Esophagus muscularis mucosa (tissue), 4 donors: ENCODE measurements around the gene NISCH.

Source experiments
- EP300 ChIP-seq: sonication (generic); formaldehyde crosslinking; IDR thresholded peaks from one replicate; pipeline ENCODE4 v1.6.1; 2017; ENCODE audit warnings: antibody characterized with exemption
- POLR2A ChIP-seq: fragments of 450-650 bp; IDR thresholded peaks from one replicate; pipeline ENCODE4 v1.6.1; 2017; ENCODE audit warnings: antibody characterized with exemption, moderate library complexity, mild to moderate bottlenecking, low read depth
- TF ChIP-seq, protein P1 (sequence below), 3 experiments: fragments of 200-600 bp in 2 of 3; fragments of 450-650 bp in 1 of 3; sonication (generic) in 2 of 3; IDR thresholded peaks; one replicate each; pipeline ENCODE4 v1.5.1; 2017 to 2019; ENCODE audit warnings: antibody characterized with exemption in 3 of 3, mild to moderate bottlenecking in 2 of 3, moderate library complexity in 1 of 3

DNA sequence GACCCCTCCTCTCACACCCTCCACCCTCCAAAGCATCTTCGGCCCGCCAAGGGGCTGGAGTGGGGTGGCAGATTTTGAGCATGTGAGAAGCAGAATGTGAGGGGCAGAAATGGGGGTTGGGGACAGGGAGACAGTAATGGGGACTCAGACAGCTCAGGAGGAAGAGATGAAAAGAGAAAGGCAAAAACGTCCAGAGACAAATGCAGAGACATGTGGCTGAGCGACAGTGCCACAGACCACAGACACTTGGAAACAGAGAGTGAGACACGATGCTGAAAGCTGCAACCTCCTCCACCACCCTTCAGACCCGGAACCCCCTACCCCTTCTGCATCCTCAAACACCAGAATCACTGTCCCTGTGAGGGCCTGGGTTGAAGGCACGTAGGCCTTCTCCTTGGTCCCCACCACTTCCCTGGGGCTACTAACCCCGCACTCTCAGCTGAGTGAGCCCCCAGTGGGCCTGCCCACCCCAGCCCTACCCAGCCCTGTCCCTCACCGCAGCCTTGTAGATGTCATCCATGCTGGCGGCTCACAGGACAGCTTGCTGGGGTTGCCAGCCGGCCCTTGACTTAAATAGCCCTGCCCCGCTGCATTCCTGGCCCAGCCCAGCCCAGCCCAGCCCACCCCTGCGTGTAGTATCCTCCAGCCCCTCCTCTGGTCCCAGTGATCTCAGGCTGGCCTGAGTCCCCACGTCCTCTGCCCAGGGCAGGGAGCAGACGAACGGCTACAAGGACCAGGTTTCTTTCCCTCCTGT lies 1.7 kb upstream of the NISCH start, which contains the start of gene TNNC1:
- TF ChIP-seq POLR2A (no peak), EP300 (no peak)
- TF ChIP-seq, protein P1, sequence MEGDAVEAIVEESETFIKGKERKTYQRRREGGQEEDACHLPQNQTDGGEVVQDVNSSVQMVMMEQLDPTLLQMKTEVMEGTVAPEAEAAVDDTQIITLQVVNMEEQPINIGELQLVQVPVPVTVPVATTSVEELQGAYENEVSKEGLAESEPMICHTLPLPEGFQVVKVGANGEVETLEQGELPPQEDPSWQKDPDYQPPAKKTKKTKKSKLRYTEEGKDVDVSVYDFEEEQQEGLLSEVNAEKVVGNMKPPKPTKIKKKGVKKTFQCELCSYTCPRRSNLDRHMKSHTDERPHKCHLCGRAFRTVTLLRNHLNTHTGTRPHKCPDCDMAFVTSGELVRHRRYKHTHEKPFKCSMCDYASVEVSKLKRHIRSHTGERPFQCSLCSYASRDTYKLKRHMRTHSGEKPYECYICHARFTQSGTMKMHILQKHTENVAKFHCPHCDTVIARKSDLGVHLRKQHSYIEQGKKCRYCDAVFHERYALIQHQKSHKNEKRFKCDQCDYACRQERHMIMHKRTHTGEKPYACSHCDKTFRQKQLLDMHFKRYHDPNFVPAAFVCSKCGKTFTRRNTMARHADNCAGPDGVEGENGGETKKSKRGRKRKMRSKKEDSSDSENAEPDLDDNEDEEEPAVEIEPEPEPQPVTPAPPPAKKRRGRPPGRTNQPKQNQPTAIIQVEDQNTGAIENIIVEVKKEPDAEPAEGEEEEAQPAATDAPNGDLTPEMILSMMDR (IDR thresholded peaks at IDR 0.05) = no peak
